HG03378 (cell line): ENCODE measurements around the gene USP5.

Experiments
- ATAC-seq: cut with Tn5 transposase; IDR thresholded peaks from one replicate; pipeline ENCODE4 v1.9.1; 2021; ENCODE audit warnings: mild to moderate bottlenecking, moderate library complexity; ENCODE audit not compliant: unreplicated experiment

Gene USP5

DNA sequence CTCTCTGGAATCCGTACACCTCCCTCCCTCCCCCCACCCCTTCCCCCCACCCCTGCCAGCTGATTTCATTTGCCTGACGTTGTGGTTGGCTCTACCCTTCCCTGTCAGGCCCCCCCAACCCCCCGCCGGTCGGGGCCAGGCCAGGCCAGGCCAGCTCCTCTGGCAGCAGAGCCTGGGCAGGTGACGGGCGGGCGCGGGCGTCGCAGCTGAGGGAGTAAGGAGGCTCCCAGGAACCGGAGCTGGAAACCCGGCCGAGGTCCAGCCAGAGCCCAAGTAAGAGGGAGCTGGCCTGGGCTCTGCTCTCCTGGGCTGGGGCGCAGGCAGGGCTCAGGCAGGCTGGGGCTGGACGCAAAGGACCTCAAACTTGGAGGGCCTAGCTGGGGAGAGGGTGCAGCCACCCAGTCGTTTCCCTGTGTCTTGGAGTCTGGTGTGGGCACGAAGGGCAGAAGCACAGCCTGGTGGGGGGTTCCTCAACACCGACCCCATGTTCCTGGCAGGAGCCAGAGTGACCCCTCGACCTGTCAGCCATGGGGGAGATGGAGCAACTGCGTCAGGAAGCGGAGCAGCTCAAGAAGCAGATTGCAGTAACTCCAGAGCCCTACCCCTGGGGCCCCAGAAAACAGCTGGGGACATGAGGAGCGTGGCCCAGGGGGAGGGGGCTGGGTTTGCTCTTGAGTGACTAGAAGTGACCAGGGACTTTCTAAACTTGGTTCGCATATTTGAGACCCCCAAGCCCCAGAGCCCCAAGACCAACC, 11.0 kb upstream of the USP5 start, which contains the start of gene GNB3:
TSS of gene GNB3 (plus strand) at position 165 of the 755 bp plus-strand sequence. CDS start at position 528, 363 bp downstream.
- no peak for ATAC-seq

DNA sequence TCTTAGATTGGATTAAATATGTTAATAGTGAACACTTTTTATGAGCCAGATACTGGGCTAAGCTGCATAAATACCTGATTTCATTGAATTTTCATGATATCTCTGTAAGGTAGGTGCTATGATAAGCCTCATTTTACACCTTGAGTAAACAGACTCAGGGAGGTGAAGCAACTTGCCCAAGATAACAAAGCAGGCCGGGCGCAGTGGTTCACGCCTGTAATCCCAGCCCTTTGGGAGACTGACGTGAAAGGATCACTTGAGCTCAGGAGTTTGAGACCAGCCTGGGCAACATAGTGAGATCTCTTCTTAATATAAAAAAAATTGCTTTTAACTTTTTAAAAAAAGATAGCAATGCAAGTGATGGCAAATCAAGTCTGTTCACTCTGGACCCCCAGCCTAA, 9.9 kb upstream of the USP5 start:
- ATAC-seq, result no peak

DNA sequence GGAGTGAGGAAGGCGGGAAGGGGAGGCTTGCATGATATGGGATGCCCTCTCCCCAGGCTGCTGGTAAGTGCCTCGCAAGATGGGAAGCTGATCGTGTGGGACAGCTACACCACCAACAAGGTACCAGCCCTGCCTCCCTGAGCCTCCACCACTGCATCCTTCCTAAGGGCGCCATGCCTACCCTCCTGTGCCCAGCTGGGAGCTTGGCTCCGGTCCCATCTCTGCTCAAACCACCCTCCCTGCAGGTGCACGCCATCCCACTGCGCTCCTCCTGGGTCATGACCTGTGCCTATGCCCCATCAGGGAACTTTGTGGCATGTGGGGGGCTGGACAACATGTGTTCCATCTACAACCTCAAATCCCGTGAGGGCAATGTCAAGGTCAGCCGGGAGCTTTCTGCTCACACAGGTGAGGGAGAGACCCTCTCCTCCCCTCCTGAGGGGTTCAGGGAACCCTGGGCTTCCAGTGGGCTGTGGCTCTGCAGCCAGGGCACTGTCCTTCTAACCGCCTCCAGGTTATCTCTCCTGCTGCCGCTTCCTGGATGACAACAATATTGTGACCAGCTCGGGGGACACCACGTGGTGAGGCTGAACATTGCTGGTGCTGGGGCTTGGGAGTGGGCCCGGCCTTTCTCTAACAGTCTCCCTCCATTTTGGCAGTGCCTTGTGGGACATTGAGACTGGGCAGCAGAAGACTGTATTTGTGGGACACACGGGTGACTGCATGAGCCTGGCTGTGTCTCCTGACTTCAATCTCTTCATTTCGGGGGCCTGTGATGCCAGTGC, 8.6 kb upstream of the USP5 start:
- no peak for ATAC-seq

DNA sequence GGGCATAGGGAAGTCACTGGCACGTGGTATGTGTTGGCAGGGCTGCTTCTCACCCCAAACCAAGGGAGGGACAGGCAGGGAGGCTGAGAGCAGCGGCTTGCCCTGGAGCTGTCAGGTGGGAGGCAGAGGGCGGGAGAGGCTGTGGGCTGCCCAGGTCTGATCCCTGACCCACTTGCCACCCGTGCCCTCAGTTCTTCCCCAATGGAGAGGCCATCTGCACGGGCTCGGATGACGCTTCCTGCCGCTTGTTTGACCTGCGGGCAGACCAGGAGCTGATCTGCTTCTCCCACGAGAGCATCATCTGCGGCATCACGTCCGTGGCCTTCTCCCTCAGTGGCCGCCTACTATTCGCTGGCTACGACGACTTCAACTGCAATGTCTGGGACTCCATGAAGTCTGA, 6.6 kb upstream of the USP5 start:
- no peak for ATAC-seq

DNA sequence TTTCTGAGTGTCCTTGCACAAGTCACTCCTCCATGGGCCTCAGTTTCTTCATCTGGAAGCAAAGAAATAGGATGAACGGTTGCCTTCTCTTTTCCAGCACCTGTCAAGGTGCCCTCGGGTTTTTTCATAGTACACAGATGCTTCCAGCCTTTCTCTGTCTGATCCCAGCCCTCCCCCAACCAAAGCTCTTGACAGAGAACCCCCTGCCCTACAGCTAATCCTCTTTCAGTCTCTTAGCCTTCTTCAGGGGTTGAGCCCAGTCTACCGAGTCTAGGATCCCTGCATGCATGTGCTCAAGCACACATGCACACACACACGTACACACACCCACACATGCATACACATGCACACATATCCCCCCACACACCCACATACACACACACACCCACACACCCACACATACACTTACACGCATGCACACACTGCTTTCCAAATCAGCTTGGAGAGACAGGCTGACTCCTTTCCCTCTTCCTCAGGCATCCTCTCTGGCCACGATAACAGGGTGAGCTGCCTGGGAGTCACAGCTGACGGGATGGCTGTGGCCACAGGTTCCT, 5.6 kb upstream of the USP5 start:
- ATAC-seq, result no peak

DNA sequence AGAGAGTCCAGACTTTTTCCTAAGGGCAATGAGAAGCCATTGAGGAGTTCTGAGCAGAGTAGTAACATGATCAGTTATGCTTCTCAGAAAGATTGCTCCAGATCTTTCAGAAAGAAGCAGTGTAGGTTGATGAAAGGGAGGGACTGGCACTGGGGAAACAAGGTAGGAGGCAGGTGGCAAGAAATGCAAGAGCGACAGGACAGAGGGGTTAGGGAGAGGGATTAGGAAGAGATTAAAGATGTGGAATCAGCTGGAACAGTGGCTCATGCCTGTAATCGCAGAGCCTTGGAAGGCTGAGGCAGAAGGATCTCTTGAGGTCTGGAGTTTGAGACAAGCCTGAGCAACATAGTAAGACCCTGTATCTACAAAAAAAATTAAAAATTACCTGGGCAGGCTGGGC, 4.3 kb upstream of the USP5 start:
- no peak for ATAC-seq

DNA sequence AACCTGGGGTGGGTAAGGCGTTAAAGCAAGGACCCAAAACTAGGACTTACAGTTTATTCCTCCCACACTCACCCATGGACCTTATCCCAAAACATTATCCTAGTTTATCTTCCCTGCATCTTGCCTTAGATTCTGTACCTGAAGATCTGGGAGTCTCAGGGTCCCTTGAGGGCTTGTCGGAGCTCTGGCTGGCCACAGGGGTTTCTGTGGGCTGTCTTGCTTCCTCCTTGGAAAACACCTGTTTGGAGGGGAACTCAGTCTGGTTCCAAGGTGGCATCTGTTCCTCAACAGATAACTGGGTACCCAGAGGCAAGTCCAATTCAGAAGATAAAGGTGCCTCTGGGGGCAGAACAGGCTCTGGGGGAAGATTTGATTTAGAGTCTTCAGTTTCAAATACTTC, 2.5 kb upstream of the USP5 start:
- no peak for ATAC-seq

DNA sequence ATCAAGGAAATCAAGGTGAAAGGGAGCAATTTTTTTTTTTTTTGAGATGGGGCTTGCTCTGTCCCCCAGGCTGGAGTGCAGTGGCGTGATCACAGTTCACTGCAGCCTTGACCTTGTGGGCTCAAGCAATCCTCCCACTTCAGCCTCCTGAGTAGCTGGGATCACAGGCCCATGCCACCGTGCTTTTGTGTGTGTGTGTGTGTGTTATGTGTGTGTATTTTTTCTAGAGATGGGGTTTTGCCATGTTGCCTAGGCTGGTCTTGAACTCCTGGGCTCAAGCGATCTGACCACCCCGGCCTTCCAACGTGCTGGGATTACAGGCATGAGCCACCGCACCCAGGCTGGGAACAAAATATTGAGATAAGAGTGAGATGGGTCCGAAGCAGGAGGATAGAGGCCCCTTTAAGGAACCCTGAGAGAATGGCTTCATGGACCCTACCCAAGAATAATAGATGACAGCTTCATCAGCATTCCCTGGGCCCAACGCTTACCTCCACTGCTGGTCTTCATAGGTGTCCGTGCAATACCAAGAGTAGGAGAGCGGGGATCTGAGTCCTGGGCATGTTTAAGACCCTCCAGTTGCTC, 1.9 kb upstream of the USP5 start:
- ATAC-seq, result no peak

DNA sequence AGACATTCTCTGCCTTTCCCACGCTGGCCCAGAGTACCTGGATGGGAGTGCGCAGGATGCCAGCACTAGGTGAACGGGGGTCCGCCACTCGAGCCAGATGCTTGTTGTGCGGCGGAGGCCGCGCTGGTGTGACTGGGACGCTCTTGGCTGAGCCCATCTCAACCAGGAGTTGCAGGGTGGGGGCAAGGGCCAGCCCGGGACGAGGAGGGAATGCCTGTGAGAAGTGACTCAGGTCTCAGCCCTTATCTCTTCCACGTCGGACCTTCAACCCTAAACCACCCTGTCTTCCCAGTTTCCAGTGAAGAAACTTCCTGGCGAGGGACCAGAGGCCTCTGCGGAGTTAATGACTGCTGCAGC, 1.2 kb upstream of the USP5 start:
- no peak for ATAC-seq

DNA sequence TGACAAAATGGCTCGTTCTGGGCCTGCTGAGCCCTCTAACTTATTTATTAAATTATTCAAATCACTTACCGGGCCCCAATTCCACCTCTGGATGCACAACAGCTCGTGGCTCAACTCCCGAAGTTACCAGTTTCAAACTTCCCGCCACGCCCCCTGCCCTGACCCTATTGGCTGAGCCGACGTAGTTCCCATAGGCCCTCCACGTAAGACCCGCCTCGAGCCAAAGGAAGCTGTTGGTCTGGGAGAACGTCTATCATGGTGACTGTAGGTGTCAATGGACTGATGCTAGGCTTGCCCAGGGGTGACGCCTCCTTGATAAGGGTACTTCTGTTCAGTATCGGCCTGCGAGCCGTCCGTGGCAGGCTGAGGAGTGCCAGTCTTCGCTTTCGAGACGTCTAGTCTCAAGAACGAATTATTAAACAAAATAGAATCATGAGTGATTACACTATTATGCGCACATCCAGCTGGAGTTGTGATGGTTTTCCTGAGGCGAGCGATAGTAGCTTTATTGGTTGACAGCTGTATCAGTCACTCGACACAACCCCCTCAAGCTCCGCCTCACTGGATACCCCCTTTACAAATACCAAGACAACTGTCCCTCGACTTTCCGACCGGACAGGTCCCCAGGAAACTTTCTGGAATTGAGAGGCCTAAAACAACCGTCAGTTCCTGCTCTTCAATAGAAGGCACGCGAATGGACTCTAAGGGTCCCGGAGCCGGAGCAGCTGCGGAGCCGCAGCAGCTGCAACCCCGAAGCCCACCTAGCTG, 613 bp upstream of the USP5 start, which contains the start of gene CDCA3:
TSS of gene CDCA3 (minus strand) at position 134 of the 768 bp plus-strand sequence. CDS start 334 bp downstream, outside the sequence.
- ATAC-seq, result peak; percentile 58

DNA sequence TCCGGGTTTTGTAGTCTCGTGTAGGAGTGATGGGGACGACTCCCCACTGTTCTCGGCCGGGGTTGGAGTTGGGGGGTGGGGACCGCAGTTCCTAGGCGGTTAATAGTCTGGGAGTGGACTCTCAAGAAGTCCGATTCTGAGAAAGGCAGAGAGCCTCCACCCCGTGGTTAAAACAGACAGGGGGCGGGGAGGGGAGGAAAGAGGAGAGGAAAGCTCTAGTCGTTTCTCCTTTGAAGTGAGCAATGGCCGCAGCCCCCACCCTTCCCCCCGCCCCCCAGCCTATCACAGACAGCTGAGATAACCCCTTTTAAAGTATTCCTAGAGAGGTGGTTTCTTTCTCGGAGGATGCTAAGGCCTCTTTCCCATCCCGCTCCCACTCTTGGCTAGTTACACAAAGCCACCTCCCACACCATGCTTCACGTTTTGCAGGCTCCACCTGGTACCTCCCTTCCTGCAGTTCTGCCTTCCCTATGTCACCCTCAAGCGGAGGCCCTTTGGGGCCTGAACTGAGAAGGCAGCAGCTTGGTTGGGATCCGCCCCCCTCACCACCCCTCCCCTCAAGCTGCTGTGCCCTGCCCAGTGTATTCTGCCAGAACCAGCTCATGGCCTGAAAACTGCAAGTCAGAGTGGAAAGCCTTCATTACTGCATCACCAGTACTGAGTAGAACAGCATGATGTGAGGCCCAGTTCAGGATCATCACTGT, 853 bp downstream of the USP5 start:
- ATAC-seq, result no peak

DNA sequence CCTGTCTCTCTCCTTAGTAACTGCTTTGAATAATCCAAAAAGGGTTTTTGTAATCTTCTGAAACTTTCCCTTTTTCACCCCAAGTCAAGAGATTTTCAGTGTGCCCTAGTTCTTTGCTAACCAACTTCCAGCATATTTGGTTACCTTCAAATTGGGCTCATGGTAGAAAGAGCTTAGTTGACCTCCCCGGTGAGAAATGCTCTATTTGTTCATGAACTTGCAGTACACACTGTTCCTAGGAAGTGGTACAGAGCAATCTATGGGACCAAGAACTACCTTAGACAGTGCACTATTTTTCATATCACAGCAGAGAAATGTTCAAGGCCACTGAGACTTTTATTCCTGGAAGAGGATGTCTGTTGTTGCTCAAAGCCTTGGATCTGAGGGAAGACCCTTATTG, 1.7 kb downstream of the USP5 start:
- no peak for ATAC-seq

DNA sequence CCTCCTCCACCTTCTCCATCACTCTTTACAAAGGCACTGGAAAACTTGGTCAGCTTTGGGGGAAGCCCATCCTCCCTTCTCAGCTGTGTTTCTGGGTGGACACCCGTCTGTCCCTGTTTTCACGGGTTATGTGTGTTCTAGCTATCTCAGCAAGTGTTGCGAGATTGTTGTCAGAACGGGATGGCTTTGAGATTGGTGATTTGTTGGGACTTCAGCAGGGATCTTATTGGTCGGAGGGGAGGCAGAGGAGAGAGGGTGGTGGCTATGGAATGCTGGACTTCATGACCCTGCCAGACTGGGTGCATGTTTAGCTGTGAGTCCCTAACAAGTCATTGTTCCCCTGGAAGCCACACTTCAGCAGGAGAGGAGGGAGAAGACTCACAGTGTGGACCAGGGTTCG, 2.1 kb downstream of the USP5 start:
- ATAC-seq, result no peak

DNA sequence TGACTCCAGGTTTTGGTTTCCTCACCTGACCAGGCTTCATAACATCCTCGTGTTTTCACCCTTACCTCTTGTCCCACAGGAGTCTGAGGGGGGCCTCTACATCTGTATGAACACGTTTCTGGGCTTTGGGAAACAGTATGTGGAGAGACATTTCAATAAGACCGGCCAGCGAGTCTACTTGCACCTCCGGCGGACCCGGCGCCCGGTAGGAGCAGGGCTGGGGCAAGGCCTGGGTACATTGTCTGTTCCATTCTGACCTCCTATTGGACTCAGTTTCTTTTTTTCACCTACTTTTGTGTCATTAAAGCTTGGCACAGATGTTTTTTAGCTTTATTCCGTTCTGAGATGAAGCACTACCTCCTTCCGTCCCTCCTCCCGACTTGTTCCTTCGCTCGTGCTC, 3.4 kb downstream of the USP5 start:
- no peak for ATAC-seq

DNA sequence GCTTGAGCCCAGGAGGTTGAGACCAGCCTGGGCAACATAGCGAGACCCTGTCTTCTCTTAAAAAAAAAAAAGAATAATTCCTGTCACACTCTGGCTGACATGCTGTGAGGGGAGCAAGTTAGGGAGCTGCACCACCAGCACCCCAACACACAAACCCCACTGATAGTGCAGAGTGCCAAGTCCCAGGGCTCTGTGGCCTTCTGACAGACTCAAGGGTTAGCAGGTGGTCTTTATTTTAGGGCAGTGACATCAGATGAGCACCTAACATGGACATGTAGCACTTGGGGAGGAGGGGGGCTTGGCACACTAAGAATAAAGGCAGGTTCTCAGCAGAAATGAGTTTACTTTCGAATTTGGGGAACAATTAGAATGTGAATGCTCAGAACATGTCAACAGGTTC, 6.8 kb downstream of the USP5 start:
- ATAC-seq, result no peak

DNA sequence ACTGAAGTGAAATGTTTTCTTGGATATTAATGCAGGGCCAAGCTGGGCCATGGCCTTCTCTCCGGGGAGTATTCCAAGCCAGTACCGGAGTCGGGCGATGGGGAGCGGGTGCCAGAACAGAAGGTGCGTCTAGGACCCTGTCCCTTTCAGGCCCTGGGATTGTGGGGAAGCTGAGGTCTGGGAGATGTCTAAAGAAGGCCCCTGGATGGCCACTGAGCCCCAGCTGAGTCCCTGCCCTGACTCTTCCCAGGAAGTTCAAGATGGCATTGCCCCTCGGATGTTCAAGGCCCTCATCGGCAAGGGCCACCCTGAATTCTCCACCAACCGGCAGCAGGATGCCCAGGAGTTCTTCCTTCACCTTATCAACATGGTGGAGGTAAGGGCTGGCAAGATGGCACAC, 8.2 kb downstream of the USP5 start:
- ATAC-seq, result no peak

DNA sequence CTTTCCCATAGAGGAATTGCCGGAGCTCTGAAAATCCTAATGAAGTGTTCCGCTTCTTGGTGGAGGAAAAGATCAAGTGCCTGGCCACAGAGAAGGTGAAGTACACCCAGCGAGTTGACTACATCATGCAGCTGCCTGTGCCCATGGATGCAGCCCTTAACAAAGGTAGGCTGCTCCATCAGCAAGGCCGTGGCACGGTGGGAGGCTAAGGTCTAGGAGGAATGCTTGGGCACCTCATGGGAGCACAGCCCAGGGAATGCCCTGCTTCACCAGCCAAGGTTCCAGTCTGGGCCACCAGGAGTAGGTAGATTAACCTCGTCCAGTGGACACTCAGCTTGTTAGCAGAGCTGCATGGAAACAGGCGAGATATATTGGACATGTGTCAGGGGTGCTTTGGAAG, 9.0 kb downstream of the USP5 start:
- ATAC-seq, result no peak

DNA sequence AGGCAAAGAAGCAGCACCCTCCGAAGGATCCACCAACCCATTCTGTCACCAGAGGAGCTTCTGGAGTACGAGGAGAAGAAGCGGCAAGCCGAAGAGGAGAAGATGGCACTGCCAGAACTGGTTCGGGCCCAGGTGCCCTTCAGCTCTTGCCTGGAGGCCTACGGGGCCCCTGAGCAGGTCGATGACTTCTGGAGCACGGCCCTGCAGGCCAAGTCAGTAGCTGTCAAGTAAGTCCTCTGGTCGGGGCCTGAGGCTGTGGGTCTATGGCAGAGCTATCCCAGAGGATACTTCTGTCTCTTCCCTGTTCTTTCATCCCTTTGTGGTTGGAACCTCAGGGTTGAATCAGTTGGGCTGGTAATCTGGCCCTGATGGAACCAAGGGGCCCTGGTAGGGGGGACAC, 9.4 kb downstream of the USP5 start:
- ATAC-seq, result no peak

DNA sequence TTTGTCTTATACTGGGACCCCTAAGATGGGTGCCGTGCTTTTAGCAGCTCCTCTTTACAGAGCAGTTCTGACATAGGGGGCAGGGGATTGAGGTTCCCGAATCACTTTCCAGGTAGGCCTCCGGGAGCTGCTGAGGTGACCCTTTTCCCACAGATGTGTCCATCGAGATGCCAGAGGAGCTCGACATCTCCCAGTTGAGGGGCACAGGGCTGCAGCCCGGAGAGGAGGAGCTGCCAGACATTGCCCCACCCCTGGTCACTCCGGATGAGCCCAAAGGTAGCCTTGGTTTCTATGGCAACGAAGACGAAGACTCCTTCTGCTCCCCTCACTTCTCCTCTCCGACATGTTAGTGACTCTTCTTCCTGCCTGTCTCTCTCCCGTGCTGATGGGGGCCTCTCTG, 11.1 kb downstream of the USP5 start:
- ATAC-seq, result no peak

DNA sequence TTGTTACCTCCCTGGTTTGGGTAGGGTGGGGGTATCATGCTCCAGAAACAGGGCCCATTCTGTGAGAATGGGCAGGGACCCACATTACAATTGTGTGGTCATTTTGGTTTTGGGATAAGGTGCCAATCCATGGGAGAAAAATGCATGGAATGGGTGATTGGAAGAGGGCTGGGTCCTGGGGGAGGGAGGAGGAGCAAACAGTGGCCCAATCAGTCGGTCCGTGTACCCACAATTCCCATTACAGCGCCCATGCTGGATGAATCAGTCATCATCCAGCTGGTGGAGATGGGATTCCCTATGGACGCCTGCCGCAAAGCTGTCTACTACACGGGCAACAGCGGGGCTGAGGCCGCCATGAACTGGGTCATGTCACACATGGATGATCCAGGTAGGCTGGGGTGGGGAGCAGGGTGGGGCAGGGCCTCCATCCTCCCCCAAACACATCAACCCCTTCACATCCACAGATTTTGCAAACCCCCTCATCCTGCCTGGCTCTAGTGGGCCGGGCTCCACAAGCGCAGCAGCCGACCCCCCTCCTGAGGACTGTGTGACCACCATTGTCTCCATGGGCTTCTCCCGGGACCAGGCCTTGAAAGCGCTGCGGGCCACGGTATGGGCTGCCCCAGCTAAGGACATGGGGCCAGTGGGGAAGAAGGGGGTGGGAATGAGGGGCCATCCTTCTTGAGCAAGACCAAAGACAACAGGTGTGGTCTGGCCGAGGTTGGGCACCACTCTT, 11.8 kb downstream of the USP5 start:
- no peak for ATAC-seq
